Measurements from ENCODE around the gene MCM3.

GRCh38 chr6:52251113-52251512, 33.4 kb downstream of the MCM3 start:
- TF ChIP-seq CTCF (IDR thresholded peaks at IDR 0.05; ENCODE audit: insufficient read depth, low read length) = no peak
- TF ChIP-seq POLR2AphosphoS5 (IDR thresholded peaks at IDR 0.05; ENCODE audit: low read depth) = no peak
- TF ChIP-seq REST (IDR thresholded peaks at IDR 0.05; ENCODE audit: insufficient replicate concordance, low read depth) = no peak
- TF ChIP-seq GABPA (IDR thresholded peaks at IDR 0.05; ENCODE audit: low read depth) = no peak
- TF ChIP-seq SPI1 (IDR thresholded peaks at IDR 0.05; ENCODE audit: borderline replicate concordance, low read depth) = no peak

Measured in HL-60 (cell line).